PC-3 (cell line): ENCODE results near the gene BRI3. TPM values are rescaled to one million over a fixed set of nuclear protein-coding genes. Genes with fewer than 3 reads are reported as not detected.
A peak's percentile ranks its signal among the peaks of the same experiment; 100 is the strongest.

Experiments used
- ATAC-seq: fragments of 200-7000 bp; cut with Tn5 transposase; 2 replicates; pipeline ENCODE4 v1.9.1; 2020; ENCODE audit warnings: mild to moderate bottlenecking, moderate library complexity
- BruUV-seq: library from RNA; stranded (reverse); fragments of 400-500 nt; replicated peaks from 2 replicates; lab custom pipeline; 2021; lab: Mats Ljungman, UMichigan
- CTCF ChIA-PET: fragments of 300-600 bp; sonication (Branson Sonifier 250); formaldehyde crosslinking; loops from one replicate; lab custom pipeline; 2022; ENCODE audit warnings: antibody characterized with exemption; lab: Charles Lee
- POLR2A ChIA-PET: fragments of 300-600 bp; sonication (Branson Sonifier 250); formaldehyde crosslinking; loops from one replicate; lab custom pipeline; 2022; ENCODE audit warnings: antibody characterized with exemption; ENCODE audit not compliant: unreplicated experiment; lab: Charles Lee
- DNase-seq: peaks from one replicate; pipeline ENCODE4 v3.0.0-alpha.2; 2015
- H2AFZ ChIP-seq: fragments of 300-600 bp; sonication (generic); 2 replicates; pipeline ENCODE4 v1.6.0; 2016; ENCODE audit warnings: antibody characterized with exemption, low read length
- H3F3A ChIP-seq: fragments of 300-600 bp; sonication (generic); one replicate; pipeline ENCODE4 v1.6.0; 2017; ENCODE audit warnings: antibody characterized with exemption, low read length, control low read depth, mild to moderate bottlenecking; ENCODE audit not compliant: unreplicated experiment
- H3K27ac ChIP-seq: fragments of 300-600 bp; sonication (generic); 2 replicates; pipeline ENCODE4 v1.5.1; 2016; ENCODE audit warnings: mild to moderate bottlenecking, low read length
- H3K27me3 ChIP-seq: fragments of 300-600 bp; sonication (generic); 2 replicates; pipeline ENCODE4 v1.6.1; 2016; ENCODE audit warnings: low read length, mixed read lengths
- H3K36me3 ChIP-seq: fragments of 300-600 bp; sonication (generic); 2 replicates; pipeline ENCODE4 v1.6.1; 2016; ENCODE audit warnings: low read depth, mixed run types, low read length, mixed read lengths
- H3K4me1 ChIP-seq: fragments of 300-600 bp; sonication (generic); 2 replicates; pipeline ENCODE4 v1.5.1; 2016; ENCODE audit warnings: low read length; ENCODE audit not compliant: insufficient read depth
- H3K4me2 ChIP-seq: fragments of 300-600 bp; sonication (generic); 2 replicates; pipeline ENCODE4 v1.6.0; 2016; ENCODE audit warnings: low read length
- H3K4me3 ChIP-seq: fragments of 300-600 bp; sonication (generic); 2 replicates; pipeline ENCODE4 v1.5.1; 2016; ENCODE audit warnings: mild to moderate bottlenecking, low read length, mixed read lengths
- H3K79me2 ChIP-seq: fragments of 300-600 bp; sonication (generic); 2 replicates; pipeline ENCODE4 v1.6.1; 2017; ENCODE audit warnings: low read length, mixed read lengths
- H3K9ac ChIP-seq: fragments of 300-600 bp; sonication (generic); 2 replicates; pipeline ENCODE4 v1.6.0; 2016; ENCODE audit warnings: mild to moderate bottlenecking, low read length
- H3K9me2 ChIP-seq: fragments of 300-600 bp; sonication (generic); replicated peaks from 2 replicates; pipeline ENCODE4 v1.6.1; 2016; ENCODE audit warnings: mixed run types, low read length, mixed read lengths
- H3K9me3 ChIP-seq: fragments of 300-600 bp; sonication (generic); 2 replicates; pipeline ENCODE4 v1.6.1; 2016; ENCODE audit warnings: low read length, mixed read lengths
- H4K20me1 ChIP-seq: fragments of 300-600 bp; sonication (generic); 2 replicates; pipeline ENCODE4 v1.6.1; 2016; ENCODE audit warnings: low read length, mixed read lengths
- CTCF ChIP-seq: fragments of 300-600 bp; sonication (generic); conservative IDR thresholded peaks from 2 replicates; pipeline ENCODE4 v1.5.1; 2017; ENCODE audit warnings: antibody characterized with exemption, low read depth, mild to moderate bottlenecking, low read length
- EZH2 ChIP-seq: fragments of 300-600 bp; sonication (generic); IDR thresholded peaks from one replicate; pipeline ENCODE4 v1.6.1; 2017; ENCODE audit warnings: antibody characterized with exemption, mild to moderate bottlenecking, low read length; ENCODE audit not compliant: unreplicated experiment
- EZH2phosphoT487 ChIP-seq: fragments of 300-600 bp; sonication (generic); IDR thresholded peaks from 2 replicates; pipeline ENCODE4 v1.6.1; 2018; ENCODE audit warnings: mild to moderate bottlenecking, antibody characterized with exemption, low read length, borderline replicate concordance
- intact Hi-C: fragments of 100-400 bp; cut with micrococcal nuclease; formaldehyde crosslinking; loops from 2 replicates; pipeline ENCODE4 v1.9.0; 2023
- total RNA-seq: library from RNA; depleted of rRNA; stranded (reverse); fragments of >200 nt; gene quantifications from 2 replicates; pipeline ENCODE4 v1.2.3, GENCODE V29; 2014

The BRI3 gene
- total RNA-seq, 1 experiment from 2014 or later = 55.0 TPM

- Histone ChIP-seq H3K4me3 (no peak overlapping the region), H2AFZ (no peak overlapping the region), H3K27ac (no peak overlapping the region), H3K27me3 (no peaks in the 10 kb centered on the region), H3K9me2 (no peaks in the 10 kb centered on the region), H3K9ac (no peak overlapping the region), H3F3A (no peaks in the 10 kb centered on the region), H3K4me1 (no peaks in the 10 kb centered on the region), H3K9me3 (no peaks in the 10 kb centered on the region), H3K79me2 (no peaks in the 10 kb centered on the region), H3K36me3 (no peaks in the 10 kb centered on the region), H4K20me1 (no peaks in the 10 kb centered on the region), H3K4me2 (no peak overlapping the region)
- POLR2A ChIA-PET = no interaction called here
- CTCF ChIA-PET = no interaction called here
- DNase-seq (no peak), ATAC-seq (peak; percentile 7)
- BruUV-seq = no TSS peak
- no peak for TF ChIP-seq EZH2
- TF ChIP-seq EZH2phosphoT487 = no peak
- TF ChIP-seq CTCF = no peak
- intact Hi-C loops = no loop called here
Observed at GRCh38 chr7:98241674-98242241, 39.7 kb upstream of the BRI3 start.

- TF ChIP-seq EZH2 (no peak), EZH2phosphoT487 (no peak), CTCF (no peak)
- no peaks in the 10 kb centered on the region for H3K36me3 ChIP-seq
- ChIA-PET CTCF (no interaction called here), POLR2A (no interaction called here)
- H3K4me3 ChIP-seq = no peak overlapping the region
- no peaks in the 10 kb centered on the region for H4K20me1 ChIP-seq
- H3K4me1 ChIP-seq = no peaks in the 10 kb centered on the region
- no TSS peak for BruUV-seq
- H3K9me3 ChIP-seq = no peaks in the 10 kb centered on the region
- no peaks in the 10 kb centered on the region for H3K27me3 ChIP-seq
- no peak overlapping the region for H3K4me2 ChIP-seq
- H3K9ac ChIP-seq = no peak overlapping the region
- no peaks in the 10 kb centered on the region for H3K79me2 ChIP-seq
- no peak overlapping the region for H3K27ac ChIP-seq
- no peaks in the 10 kb centered on the region for H3K9me2 ChIP-seq
- DNase-seq (no peak), ATAC-seq (no peak)
- H2AFZ ChIP-seq = no peak overlapping the region
- intact Hi-C loops = no loop called here
- no peaks in the 10 kb centered on the region for H3F3A ChIP-seq
Observed at GRCh38 chr7:98242342-98242741, 39.1 kb upstream of the BRI3 start.

GRCh38 chr7:98242934-98243333 is 38.6 kb upstream of the BRI3 start:
- POLR2A ChIA-PET = no interaction called here

More at GRCh38 chr7:98242934-98243333, 38.6 kb upstream of the BRI3 start:
- no peak overlapping the region for H3K4me2 ChIP-seq
- no peaks in the 10 kb centered on the region for H3K9me3 ChIP-seq
- CTCF ChIA-PET = no interaction called here
- DNase-seq = no peak
- no peaks in the 10 kb centered on the region for H4K20me1 ChIP-seq
- H3K27me3 ChIP-seq = no peaks in the 10 kb centered on the region
- H3K79me2 ChIP-seq = no peaks in the 10 kb centered on the region
- no peaks in the 10 kb centered on the region for H3K9me2 ChIP-seq
- no peaks in the 10 kb centered on the region for H3K36me3 ChIP-seq
- no peaks in the 10 kb centered on the region for H3K4me1 ChIP-seq
- BruUV-seq = no TSS peak
- TF ChIP-seq CTCF (no peak), EZH2phosphoT487 (no peak), EZH2 (no peak)
- no peak overlapping the region for H2AFZ ChIP-seq
- ATAC-seq = no peak
- H3K27ac ChIP-seq = no peak overlapping the region
- H3F3A ChIP-seq = no peaks in the 10 kb centered on the region
- H3K9ac ChIP-seq = no peak overlapping the region
- H3K4me3 ChIP-seq = no peak overlapping the region
- intact Hi-C loops = no loop called here
